Ecto neural progenitor cell (in vitro differentiated cells): ENCODE data around the gene TLCD3B.
A peak's percentile ranks its signal among the peaks of the same experiment; 100 is the strongest.
"Not testable (repeated sequence)": the region's sequence is repeated elsewhere in the genome, so short reads cannot be mapped to it uniquely, and the experiment has no call there.

Experiments
- DNase-seq: peaks from one replicate; pipeline ENCODE4 v3.0.0-alpha.2; 2018; ENCODE audit warnings: low spot score

Gene TLCD3B

DNA sequence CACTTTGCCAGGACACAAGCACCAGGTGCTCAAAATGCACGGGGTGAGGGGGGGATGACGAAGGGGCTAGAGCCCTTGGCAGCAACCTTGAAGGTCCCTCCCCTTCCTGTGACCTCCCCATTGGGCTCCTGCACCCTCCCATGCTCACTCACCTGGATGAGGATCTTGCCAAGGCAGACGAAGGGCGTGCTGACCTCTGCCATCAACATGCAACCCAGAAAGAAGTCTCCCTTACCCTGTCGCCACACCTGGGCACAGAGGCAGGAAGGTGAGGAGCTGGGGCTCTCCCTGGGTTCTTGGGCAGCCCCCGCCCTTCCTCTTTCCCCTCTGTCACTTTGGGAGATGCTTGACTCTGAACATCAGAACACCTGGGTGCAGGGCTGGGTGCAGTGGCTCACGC, 5.5 kb downstream of the TLCD3B start:
- DNase-seq = no peak

DNA sequence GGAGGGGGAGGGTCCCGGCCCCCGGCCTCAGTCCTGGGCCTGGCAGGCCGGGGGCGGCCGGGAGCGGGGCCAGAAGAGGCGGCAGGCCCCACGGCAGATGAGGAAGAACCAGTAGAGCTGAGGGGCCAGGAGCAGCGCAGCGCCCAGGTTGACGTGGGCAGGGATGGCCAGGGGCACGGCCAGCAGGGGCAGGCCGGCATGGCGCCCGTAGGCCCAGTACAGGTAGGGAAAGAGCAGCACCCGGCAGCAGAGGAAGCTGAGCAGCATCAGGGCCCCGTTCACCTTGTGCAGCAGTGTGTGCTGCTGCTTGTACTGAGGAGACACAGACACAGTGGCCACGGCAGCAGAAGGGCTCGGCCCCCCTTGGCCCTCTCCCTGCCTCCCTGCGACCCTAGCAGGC, 5.9 kb downstream of the TLCD3B start:
- DNase-seq = peak; percentile 34

GRCh38 chr16:30024451-30024850, 6.6 kb downstream of the TLCD3B start:
- DNase-seq = no peak

DNA sequence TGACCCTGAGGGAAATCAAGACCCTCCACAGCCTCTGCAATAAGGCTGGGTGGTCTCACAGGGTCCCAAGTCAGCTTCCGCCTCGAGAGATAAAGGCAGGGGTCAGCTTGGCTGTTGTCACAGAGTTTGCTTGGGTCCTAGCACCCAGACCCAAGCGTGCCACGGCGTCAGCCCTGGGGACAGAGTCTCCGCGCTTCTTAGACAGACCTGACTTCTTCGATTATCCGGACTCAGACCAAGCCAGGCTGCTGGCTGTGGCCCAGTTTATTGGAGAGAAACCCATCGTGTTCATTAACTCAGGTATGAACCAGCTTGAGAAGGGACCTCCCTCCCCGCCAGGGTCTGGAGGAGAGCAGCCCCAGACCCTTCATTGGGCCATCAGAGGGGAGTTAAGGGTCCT, 7.5 kb downstream of the TLCD3B start:
- DNase-seq = no peak

GRCh38 chr16:30022887-30023286, 8.2 kb downstream of the TLCD3B start, which contains the start of gene C16orf92:
Gene C16orf92, plus strand, starts transcription at chr16:30023198. Its CDS starts 143 bp downstream, at chr16:30023341.
- peak; percentile 29 for DNase-seq

GRCh38 chr16:30018731-30019158, 12.3 kb downstream of the TLCD3B start:
- no peak for DNase-seq

DNA sequence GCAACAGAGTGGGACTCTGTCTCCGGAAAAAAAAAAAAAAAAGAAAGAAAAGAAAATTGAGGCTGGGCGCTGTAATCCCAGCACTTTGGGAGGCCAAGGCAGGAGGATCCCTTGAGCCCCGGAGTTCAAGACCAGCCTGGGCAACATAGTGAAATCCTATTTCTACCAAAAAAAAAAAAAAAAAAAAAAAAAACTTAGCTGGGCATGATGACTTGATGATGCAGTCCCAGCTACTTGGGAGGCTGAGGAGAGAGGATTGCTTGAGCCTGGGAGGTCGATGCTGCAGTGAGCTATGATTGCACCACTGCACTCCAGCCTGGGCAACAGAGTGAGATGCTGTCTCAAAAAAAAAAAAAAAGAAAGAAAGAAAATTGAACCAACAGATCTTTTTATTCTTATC, 13.1 kb downstream of the TLCD3B start:
- DNase-seq = not testable (repeated sequence)

- DNase-seq = no peak
Observed at GRCh38 chr16:30017277-30017656, 13.8 kb downstream of the TLCD3B start.

DNA sequence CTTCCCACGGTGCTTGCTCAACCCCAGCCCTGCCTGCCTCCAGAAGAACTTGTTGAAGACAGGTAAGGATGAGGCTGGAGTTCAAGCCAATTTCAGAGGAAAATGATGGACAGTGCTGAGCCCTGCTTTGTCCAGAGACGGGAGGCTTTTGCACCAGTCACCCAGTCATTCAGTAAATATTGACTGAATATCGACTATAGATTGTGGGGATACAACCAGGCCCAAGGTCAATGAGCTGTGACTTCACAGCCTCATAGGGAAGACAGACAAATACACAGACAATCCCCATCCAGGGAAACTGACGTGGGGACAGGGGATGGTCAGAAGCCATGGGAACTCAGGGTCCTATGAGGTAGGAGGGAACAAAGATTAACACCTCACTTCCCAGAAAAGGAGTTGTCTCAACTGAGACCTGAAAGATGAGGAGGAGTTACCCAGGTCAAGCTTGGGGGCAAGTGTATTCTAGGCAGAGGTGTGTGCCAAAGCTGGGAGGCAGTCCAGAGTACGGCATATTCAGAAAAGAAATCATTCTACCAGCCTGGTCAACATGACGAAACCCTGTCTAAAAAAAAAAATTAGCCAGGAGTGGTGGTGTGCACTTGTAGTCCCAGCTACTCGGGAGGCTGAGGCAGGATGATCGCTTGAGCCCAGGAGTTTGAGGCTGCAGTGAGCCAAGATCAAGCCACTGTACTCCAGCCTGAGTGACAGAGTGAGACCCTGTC, 14.4 kb downstream of the TLCD3B start:
- no peak for DNase-seq

- not testable (repeated sequence) for DNase-seq
Observed at GRCh38 chr16:30015450-30015849, 15.6 kb downstream of the TLCD3B start.

DNA sequence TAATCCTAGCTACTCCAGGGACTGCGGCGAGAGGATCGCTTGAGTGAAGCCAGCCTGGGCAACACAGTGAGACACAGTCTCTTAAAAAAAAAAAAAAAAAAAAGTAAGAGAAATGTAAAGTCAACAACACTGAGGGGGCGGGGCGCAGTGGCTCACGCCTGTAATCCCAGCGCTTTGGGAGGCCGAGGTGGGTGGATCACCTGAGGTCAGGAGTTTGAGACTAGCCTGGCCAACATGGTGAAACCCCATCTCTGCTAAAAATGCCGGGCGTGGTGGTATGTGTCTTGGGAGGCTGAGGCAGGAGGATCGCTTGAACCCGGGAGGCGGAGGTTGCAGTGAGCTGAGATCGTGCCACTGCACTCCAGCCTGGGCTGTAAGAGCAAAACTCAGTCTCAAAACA, 18.5 kb downstream of the TLCD3B start:
- not testable (repeated sequence) for DNase-seq

DNA sequence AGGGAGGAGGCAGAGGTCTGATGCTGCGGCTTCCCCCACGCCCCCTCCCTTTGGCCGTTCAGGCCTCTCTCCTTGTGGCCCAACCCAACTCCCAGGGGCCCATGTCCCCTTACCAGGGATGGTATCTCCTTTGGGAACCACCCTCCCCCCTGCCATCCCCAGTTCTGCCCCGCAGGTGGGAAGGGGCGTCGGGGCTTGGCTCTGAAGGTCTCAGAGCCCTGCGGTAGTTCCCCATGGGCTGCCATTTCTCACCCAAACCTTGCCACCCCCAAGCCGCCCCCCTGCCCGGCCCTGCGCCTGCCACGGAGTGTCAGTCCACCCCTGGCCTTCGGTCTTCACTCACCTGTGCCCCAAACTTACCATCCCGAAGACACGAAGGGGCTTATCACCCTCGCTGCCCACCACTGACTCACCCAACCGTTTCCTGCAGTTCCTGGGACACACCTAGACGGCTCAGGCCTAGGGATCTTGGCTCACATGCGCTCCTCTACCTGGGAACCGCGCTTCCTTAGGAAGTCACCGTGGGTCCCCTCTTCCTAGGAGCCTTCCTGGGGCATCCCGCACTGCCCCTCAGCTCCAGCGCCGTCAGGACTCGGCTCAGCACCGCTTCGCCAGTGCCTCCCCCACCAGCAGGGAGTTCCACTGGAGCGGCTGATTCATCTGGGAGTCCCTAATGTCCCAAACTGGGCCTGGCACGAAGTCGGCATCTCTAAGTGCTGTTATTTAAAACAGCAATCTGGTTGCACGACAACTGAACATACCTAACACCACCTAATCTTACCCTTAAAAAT, 19.2 kb downstream of the TLCD3B start:
- no peak for DNase-seq

- DNase-seq = peak; percentile 75
Observed at GRCh38 chr16:30010844-30011713, 20.0 kb downstream of the TLCD3B start, which contains the start of gene DOC2A. Gene DOC2A, minus strand, starts transcription at chr16:30011027. Its CDS starts 805 bp downstream, at chr16:30010222.

GRCh38 chr16:30009990-30010843, 20.9 kb downstream of the TLCD3B start:
- no peak for DNase-seq

DNA sequence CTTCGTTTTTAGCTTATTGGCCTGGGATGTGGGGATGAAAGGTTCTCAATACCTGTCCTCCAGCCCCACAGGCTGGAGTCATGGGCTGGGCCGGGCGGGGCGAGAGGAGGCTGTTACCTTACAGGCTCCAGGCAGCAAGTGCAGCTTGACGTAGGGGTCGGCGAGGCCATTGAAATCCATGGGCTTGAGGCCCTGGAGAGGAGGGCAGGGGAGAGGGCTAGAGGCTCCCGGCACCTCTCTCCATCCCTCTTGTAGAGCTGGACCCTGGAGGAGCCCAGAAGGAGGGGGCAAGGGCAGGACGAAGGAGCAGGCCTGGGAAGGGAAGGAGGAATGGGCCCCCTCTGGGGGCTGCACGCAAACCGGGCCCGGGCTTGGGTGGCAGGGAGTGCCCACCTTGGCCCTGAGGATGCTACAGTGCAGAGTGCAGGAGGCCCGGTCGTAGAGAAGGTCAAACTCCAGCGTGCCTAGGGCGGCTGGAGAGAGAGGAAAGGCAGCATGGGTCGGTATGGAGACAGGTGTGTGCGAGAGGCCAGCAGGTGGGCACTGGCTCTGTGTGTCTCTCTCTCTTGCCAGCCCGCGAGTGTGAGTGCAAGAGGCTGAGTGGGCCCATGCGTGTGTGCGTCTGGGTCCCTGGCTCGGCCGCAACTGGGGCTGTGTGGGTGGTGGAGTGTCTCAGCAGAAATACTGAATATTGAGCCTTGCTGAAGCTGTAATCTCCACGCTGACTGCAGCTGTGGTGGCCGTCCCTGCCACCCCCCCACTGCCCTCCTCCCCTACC, 21.8 kb downstream of the TLCD3B start:
- DNase-seq = no peak

DNA sequence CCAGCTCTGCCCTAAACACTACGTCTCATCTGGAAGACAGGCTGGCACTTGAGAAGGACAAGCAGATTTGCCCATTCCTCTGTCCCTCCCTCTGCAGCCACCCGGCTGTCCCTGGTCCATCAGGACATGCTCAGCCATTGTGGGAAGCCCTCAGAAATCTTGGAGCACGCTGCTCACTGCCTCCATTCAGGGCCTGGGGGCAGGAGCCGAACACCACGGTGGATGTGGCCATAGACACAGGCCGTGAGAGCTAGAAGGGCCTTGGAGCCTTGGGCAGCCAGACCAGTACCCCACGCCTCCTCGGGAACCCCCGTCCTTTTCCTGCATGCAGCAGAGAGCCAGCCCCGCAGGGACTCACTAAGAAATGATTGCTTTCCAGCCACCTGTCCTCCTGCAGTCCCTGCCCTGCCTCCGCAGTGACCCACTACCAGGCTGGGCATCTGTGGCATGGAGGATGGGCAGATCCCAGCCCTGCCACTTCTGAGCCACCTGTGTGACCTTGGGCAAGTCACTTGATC, 23.6 kb downstream of the TLCD3B start:
- DNase-seq = no peak

GRCh38 chr16:30006659-30007377, 24.3 kb downstream of the TLCD3B start:
- no peak for DNase-seq

DNA sequence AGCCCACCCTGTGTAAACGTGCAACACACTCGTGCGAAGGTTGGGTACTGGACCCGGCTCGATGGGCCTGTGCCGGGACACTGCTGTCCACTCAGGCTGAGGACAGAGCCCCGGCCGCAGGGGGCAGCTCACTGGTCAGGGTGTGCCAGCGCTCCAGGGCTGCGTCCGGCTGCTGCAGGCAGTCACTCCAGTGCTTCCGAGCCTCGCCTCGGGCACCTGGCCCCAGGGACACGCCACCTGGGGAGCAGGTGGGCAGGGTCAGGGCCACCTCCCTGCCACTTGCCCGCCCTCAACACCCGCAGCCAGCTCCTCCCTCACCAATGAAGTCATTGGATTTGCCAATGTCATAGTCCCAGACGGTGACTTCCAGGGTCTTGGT, 25.0 kb downstream of the TLCD3B start:
- no peak for DNase-seq

DNA sequence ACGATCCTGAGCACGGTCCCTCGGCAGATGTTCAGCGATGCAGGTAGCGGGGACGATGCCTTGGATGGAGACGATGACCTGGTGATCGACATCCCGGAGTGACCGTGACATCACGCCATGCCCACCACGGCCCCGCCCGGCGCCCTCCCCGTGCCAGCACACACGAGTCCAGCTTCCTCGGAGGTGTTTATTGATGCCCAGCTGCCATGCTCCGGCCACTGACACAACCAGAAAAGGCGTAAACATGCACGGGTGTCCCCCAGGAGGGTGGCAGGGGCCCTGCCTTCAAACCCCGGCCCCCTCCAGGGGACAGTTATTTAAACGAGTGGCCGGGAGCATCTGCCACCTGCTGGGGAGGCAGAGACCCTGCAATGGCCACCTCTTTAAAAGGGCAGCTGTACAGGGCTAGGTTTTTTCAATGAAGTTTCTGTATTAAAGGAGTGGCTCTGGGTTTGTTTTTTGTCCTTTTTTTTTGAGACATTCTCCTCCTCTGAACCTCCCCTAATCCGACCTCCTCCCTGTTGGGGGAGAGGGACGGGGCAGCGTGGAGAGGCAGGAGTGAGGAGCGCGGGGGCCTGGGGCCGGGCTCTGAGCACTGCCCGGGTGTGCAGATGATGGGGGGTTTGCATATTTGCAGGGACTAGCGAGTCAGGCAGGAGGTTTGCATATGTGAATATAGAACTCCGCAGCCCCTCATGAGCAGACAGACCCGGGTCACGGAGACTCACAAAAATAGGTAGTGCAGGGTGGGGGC, 25.6 kb downstream of the TLCD3B start:
- no peak for DNase-seq
